GM10248 (cell line): ENCODE results near the gene BOLL.

Experiments used
- CTCF ChIA-PET: fragments of 300-600 bp; sonication (Branson Sonifier 250); formaldehyde crosslinking; extraction: SDS; loops from one replicate; lab custom pipeline; 2021; ENCODE audit warnings: antibody characterized with exemption; lab: Yijun Ruan, JAX
- POLR2A ChIA-PET: fragments of 350-650 bp; sonication (Branson Sonifier 250); formaldehyde crosslinking; extraction: SDS; loops from one replicate; lab custom pipeline; 2020; ENCODE audit warnings: antibody characterized with exemption; lab: Yijun Ruan, JAX
- DNase-seq: peaks from one replicate; pipeline ENCODE4 v3.0.0; 2012; ENCODE audit errors: extremely low spot score
- TF ChIP-seq, protein P1 (sequence below): IDR thresholded peaks from 2 replicates; pipeline ENCODE4 v1.5.1; 2012; ENCODE audit warnings: mild to moderate bottlenecking, low read depth; ENCODE audit errors: extremely low read depth, missing control alignments, control extremely low read depth

Gene BOLL

DNA sequence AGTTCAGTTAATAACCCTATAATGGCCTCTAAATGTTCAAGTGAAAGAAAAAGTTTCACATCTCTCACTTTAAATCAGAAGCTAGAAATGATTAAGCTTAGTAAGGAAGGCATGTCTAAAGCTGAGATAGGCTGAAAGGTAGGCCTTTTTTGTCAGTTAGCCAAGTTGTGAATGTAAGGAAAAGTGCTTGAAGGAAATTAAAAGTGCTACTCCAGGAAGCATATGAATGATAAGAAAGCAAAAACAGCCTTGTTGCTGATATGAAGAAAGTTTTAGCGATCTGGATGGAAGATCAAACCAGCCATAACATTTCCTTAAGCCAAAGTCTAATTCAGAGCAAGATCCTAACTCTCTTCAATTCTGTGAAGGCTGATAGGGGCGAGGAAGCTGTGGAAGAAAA is 29.4 kb upstream of the BOLL start:
- TF ChIP-seq, protein P1, sequence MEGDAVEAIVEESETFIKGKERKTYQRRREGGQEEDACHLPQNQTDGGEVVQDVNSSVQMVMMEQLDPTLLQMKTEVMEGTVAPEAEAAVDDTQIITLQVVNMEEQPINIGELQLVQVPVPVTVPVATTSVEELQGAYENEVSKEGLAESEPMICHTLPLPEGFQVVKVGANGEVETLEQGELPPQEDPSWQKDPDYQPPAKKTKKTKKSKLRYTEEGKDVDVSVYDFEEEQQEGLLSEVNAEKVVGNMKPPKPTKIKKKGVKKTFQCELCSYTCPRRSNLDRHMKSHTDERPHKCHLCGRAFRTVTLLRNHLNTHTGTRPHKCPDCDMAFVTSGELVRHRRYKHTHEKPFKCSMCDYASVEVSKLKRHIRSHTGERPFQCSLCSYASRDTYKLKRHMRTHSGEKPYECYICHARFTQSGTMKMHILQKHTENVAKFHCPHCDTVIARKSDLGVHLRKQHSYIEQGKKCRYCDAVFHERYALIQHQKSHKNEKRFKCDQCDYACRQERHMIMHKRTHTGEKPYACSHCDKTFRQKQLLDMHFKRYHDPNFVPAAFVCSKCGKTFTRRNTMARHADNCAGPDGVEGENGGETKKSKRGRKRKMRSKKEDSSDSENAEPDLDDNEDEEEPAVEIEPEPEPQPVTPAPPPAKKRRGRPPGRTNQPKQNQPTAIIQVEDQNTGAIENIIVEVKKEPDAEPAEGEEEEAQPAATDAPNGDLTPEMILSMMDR, result no peak
- ChIA-PET CTCF (interaction anchor here (1.5 to 3.2 kb wide), 3 partner anchors 35 to 313 kb away, joined by 7 to 20 read pairs (median 10); no protein-coding TSS in a partner anchor), POLR2A (no interaction called here)
- no peak for DNase-seq

DNA sequence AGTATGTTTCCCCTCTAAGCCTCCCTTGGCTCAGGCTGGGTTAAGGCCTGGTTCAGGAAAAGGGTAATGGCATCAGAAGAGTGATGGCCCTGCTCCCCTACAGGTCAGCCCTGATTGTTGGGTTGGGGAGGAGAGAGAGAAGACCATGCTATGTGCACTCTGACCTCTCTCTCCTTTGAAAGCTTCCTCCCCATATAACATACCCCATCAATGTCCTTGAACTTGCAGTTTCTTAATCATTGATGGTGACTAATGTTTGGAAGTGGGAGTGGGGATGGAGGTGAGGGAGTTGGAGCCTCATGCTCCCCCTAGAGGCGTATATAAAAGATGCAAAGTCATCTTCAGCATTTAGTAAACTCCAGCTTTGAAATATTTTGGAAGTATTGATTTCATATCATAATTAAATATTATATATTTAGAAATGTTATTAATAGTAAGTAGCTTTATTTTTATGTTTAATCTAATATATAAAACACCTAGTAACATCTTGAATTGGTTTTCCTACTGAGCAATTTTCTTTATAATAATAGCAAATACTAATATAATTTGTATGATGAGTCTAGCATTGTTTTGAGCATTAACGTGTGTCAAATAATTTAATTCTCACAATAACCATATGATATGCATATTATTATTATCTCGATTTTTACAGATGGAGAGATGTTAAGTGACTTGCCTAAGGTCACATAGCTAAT is 28.1 kb upstream of the BOLL start:
- TF ChIP-seq, protein P1, result peak; percentile 48
- POLR2A ChIA-PET, result no interaction called here
- CTCF ChIA-PET, result interaction anchor here (0.8 to 3.2 kb wide), 20 partner anchors 9 to 485 kb away, joined by 3 to 20 read pairs (median 3); partner anchors contain the start of gene PLCL1
- DNase-seq, result peak; percentile 14

DNA sequence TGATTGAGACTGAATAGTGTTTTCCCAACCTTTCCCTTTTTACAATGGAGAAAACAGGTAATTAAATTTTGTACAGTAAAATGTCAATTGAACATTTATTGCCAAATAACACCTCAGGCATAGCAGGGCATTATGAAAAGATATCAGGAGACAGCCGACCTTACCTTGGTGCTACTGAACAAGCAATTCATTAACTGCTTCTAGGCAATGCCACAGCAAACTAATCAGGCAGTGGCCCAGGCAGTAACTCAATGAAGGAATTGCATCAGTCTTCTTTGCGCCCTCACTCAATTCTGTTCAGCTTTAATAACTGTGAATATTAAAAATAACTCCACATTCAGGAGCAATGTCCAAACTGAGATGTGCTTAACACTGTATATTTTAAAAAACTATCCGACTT is 25.4 kb upstream of the BOLL start:
- TF ChIP-seq, protein P1, result no peak
- POLR2A ChIA-PET, result no interaction called here
- CTCF ChIA-PET, result interaction anchor here (2.8 kb wide), 1 partner anchor 10 kb away, joined by 12 read pairs; no protein-coding TSS in a partner anchor
- DNase-seq, result no peak

DNA sequence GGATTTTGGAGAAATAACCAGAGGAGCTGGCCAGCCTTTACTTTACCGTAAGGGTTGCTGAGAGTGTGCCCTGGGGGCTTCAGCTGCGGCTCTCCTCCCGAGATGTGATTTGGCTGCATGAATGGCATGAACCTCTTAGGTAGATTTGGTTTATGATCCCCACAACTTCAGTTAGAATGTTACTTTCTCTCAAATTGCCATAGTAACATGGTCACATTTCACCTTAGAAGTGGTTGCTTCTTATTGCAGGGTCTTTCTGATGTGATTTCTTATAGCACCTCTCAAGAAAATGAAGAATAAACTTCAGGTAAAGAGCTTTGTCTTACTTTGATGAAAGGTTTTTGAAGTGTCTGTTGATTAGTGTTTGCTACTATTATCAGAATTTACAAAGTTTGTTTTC is 24.9 kb upstream of the BOLL start:
- TF ChIP-seq, protein P1, result no peak
- ChIA-PET CTCF (interaction anchor here (2.8 kb wide), 1 partner anchor 10 kb away, joined by 12 read pairs; no protein-coding TSS in a partner anchor), POLR2A (no interaction called here)
- DNase-seq, result no peak

DNA sequence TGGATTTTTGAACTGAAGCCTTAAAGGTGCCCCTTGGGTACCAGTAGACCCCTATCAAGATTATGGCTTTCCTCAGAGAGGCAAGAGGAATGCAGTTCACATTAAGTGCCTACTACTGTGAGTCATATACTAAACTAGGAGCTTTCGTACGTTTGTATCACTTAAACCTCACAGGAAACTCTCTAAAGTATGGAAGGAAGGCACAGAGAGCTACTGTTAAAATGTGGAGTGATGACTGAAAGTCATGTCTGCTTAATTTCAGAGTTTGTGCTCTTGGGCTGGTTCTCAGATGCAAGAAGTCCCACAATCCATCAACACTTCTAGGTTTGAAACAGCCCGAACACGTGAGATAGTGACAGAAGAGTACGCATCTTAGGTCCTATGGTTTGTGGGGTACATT is 23.9 kb upstream of the BOLL start:
- no peak for DNase-seq
- ChIA-PET CTCF (interaction anchor here (1.1 kb wide), 1 partner anchor 21 kb away, joined by 3 read pairs; no protein-coding TSS in a partner anchor), POLR2A (no interaction called here)
- TF ChIP-seq, protein P1, result no peak

DNA sequence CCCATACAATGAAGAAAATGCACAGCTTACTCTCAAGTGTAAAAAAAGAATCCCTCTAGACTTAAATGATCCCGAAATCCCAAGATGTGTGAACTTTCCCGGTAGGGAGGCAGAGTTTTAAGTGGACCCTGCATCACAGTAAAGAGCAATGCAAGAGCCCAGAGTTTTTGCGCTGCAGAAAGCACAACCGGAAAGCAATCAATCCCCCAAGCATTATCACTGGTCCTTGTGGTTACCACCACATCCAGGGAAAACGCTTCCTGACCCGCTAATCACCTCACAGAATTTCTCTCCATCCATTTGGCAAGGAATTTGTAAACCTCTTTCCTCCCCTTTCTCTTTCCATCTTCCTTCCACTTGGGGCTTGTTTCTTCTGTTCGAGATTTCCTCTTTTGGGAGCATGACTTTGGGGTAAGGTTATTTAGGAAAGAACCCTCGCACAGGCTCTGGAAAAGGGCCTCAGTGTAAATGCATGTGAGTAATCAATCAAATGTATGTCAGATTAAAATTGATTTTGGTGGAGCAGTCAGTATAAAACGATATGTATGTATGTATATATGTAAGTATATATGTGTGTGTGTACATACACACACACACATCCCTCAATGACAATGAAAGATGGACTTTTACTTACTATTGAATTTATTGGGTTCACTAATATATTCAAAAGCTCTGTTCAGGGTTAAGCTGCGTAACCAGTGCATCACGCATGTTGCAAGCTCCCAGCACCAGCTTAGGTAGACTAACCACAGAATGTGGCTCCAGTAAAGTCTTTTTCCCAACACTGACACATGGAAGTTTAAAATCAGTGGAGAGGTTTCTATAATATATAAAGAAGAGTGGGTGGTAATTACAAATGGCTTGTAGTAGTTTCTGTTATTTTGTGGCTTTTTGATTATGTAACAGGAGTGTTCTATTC is 20.9 kb upstream of the BOLL start:
- POLR2A ChIA-PET, result no interaction called here
- CTCF ChIA-PET, result interaction anchor here (1.1 to 1.7 kb wide), 3 partner anchors 12 to 491 kb away, joined by 3 read pairs; no protein-coding TSS in a partner anchor
- DNase-seq, result no peak
- TF ChIP-seq, protein P1, result no peak
